ENCODE data around the gene CELA3B. TPM values are rescaled to one million over a fixed set of nuclear protein-coding genes. Genes with fewer than 3 reads are reported as not detected.

Gene CELA3B
- total RNA-seq, 1 donor from 2014 or later: not detected

- TF ChIP-seq CTCF (IDR thresholded peaks at IDR 0.05; ENCODE audit: insufficient read depth, low read length, poor library complexity, severe bottlenecking): no peak
- no peaks in the 10 kb centered on the region for H3K27me3 ChIP-seq (ENCODE audit: control insufficient read depth, insufficient read depth, low read length)
- no peak for DNase-seq (ENCODE audit: low read depth)
- H3K4me3 ChIP-seq (ENCODE audit: low read depth, low read length): peak overlapping the region; percentile 19
- H3K36me3 ChIP-seq (ENCODE audit: control insufficient read depth, insufficient read depth, low read length): peaks cover 3% of the 10 kb centered on the region
These were observed 43.2 kb upstream of the CELA3B start for GRCh38 chr1:21933397-21934248.

- TF ChIP-seq CTCF (IDR thresholded peaks at IDR 0.05; ENCODE audit: insufficient read depth, low read length, poor library complexity, severe bottlenecking): no peak
- DNase-seq (ENCODE audit: low read depth): no peak
- Histone ChIP-seq H3K27me3 (ENCODE audit: control insufficient read depth, insufficient read depth, low read length) (no peaks in the 10 kb centered on the region), H3K36me3 (ENCODE audit: control insufficient read depth, insufficient read depth, low read length) (peaks cover 1% of the 10 kb centered on the region), H3K4me3 (ENCODE audit: low read depth, low read length) (peak overlapping the region; percentile 64)
These were observed 41.4 kb upstream of the CELA3B start for GRCh38 chr1:21935393-21935804.

- H3K27me3 ChIP-seq (ENCODE audit: control insufficient read depth, insufficient read depth, low read length): no peaks in the 10 kb centered on the region
- H3K4me3 ChIP-seq (ENCODE audit: low read depth, low read length): peak overlapping the region; percentile 64
- peaks cover 1% of the 10 kb centered on the region for H3K36me3 ChIP-seq (ENCODE audit: control insufficient read depth, insufficient read depth, low read length)
- no peak for DNase-seq (ENCODE audit: low read depth)
- no peak for TF ChIP-seq CTCF (IDR thresholded peaks at IDR 0.05; ENCODE audit: insufficient read depth, low read length, poor library complexity, severe bottlenecking)
These were observed 40.9 kb upstream of the CELA3B start for GRCh38 chr1:21935891-21936365.

- Histone ChIP-seq H3K4me3 (ENCODE audit: low read depth, low read length) (peak overlapping the region; percentile 64), H3K27me3 (ENCODE audit: control insufficient read depth, insufficient read depth, low read length) (no peaks in the 10 kb centered on the region), H3K36me3 (ENCODE audit: control insufficient read depth, insufficient read depth, low read length) (peaks cover 1% of the 10 kb centered on the region)
- no peak for TF ChIP-seq CTCF (IDR thresholded peaks at IDR 0.05; ENCODE audit: insufficient read depth, low read length, poor library complexity, severe bottlenecking)
- DNase-seq (ENCODE audit: low read depth): no peak
These were observed 40.3 kb upstream of the CELA3B start for GRCh38 chr1:21936366-21937031.

- Histone ChIP-seq H3K27me3 (ENCODE audit: control insufficient read depth, insufficient read depth, low read length) (no peaks in the 10 kb centered on the region), H3K4me3 (ENCODE audit: low read depth, low read length) (peak within 1 kb of the TSS; percentile 64), H3K36me3 (ENCODE audit: control insufficient read depth, insufficient read depth, low read length) (peaks cover 1% of the 10 kb centered on the region)
- no peak for TF ChIP-seq CTCF (IDR thresholded peaks at IDR 0.05; ENCODE audit: insufficient read depth, low read length, poor library complexity, severe bottlenecking)
- no peak for DNase-seq (ENCODE audit: low read depth)
These were observed 39.8 kb upstream of the CELA3B start, which contains the start of gene HSPG2 for GRCh38 chr1:21937034-21937371. Gene HSPG2, minus strand, starts transcription at chr1:21937310. Its CDS starts 93 bp downstream, at chr1:21937217.

Data from kidney epithelial cell (primary cell).